Measurements from ENCODE around the gene TOP2A.

Gene TOP2A

DNA sequence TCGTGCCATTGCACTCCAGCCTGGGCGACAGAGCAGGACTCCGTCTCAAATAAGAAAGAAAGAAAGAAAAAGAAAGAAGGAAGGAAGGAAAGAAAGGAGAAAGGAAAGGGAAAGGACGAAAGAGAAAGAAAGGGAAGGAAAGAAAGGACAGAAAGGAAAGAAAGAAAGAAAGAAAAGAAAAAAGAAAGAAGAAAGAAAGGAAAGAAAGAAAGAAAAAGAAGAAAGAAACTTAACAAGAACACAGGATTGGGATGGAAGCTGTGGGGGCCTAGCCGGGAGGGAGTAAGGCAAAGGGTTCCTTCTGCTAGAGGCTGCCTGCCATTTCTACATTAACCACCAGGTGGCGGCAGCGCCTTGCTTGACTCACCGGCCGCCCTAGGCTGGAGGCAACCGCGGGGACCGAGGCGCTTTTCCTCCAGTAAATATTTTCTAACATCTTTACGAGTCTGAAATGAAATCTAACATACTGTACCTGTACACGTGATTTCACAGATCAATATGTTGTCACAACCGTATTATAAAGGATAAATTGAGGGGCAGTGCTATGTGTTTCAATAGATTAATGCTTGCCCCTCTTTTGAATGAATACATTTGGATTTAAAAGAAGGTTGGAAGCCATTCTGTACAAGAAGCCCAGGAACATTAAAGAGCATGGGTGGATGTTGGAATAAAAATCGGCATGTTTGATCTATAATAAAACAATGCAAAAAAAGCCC, 59.2 kb downstream of the TOP2A start:
- no peak overlapping the region for H3K27ac ChIP-seq (ENCODE audit: low read length)

GRCh38 chr17:40356990-40357881, 60.5 kb downstream of the TOP2A start:
- no peak overlapping the region for H3K27ac ChIP-seq (ENCODE audit: low read length)
- ATAC-seq (ENCODE audit: insufficient read depth, low read depth): no peak
- TF ChIP-seq EZH2 (IDR thresholded peaks at IDR 0.05; ENCODE audit: borderline replicate concordance, low read depth, low read length, severe bottlenecking): no peak
- TF ChIP-seq, protein P1, sequence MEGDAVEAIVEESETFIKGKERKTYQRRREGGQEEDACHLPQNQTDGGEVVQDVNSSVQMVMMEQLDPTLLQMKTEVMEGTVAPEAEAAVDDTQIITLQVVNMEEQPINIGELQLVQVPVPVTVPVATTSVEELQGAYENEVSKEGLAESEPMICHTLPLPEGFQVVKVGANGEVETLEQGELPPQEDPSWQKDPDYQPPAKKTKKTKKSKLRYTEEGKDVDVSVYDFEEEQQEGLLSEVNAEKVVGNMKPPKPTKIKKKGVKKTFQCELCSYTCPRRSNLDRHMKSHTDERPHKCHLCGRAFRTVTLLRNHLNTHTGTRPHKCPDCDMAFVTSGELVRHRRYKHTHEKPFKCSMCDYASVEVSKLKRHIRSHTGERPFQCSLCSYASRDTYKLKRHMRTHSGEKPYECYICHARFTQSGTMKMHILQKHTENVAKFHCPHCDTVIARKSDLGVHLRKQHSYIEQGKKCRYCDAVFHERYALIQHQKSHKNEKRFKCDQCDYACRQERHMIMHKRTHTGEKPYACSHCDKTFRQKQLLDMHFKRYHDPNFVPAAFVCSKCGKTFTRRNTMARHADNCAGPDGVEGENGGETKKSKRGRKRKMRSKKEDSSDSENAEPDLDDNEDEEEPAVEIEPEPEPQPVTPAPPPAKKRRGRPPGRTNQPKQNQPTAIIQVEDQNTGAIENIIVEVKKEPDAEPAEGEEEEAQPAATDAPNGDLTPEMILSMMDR (IDR thresholded peaks at IDR 0.05; ENCODE audit: borderline replicate concordance, extremely low read depth, low read length, poor library complexity, severe bottlenecking): no peak

More for the DNA sequence above, 59.2 kb downstream of the TOP2A start:
- Histone ChIP-seq H3K4me3 (ENCODE audit: low read depth in 1 of 2, low read length in 2 of 2) (0 out of 4 replicates have a peak overlapping the region, but pooled peaks of 1 of the 2 experiments have one; percentile 29), H3K79me2 (ENCODE audit: insufficient read depth, low read length) (no peaks in the 10 kb centered on the region), H4K20me1 (ENCODE audit: insufficient read depth, low read length) (no peaks in the 10 kb centered on the region), H3K9ac (ENCODE audit: low read depth, low read length) (0 out of 2 replicates have a peak overlapping the region, but pooled peaks have one; percentile 7), H3K27me3 (ENCODE audit: insufficient read depth, low read length, poor library complexity) (no peaks in the 10 kb centered on the region), H3K4me1 (ENCODE audit: insufficient read depth, low read length) (peaks cover 20% of the 10 kb centered on the region), H3K36me3 (ENCODE audit: insufficient read depth, low read length) (peaks cover 5% of the 10 kb centered on the region), H2AFZ (ENCODE audit: low read depth, low read length) (peak overlapping the region; percentile 77), H3K9me3 (ENCODE audit: insufficient read depth, low read length, severe bottlenecking) (no peaks in the 10 kb centered on the region), H3K4me2 (ENCODE audit: insufficient read depth, low read length) (peak overlapping the region; percentile 65)
- peak; percentile 78 for ATAC-seq (ENCODE audit: insufficient read depth, low read depth)
- DNase-seq: peak; percentile 88
- TF ChIP-seq, protein P1 (IDR thresholded peaks at IDR 0.05; ENCODE audit: borderline replicate concordance, extremely low read depth, low read length, poor library complexity, severe bottlenecking): peak; percentile 98
- no peak for TF ChIP-seq EZH2 (IDR thresholded peaks at IDR 0.05; ENCODE audit: borderline replicate concordance, low read depth, low read length, severe bottlenecking)

DNA sequence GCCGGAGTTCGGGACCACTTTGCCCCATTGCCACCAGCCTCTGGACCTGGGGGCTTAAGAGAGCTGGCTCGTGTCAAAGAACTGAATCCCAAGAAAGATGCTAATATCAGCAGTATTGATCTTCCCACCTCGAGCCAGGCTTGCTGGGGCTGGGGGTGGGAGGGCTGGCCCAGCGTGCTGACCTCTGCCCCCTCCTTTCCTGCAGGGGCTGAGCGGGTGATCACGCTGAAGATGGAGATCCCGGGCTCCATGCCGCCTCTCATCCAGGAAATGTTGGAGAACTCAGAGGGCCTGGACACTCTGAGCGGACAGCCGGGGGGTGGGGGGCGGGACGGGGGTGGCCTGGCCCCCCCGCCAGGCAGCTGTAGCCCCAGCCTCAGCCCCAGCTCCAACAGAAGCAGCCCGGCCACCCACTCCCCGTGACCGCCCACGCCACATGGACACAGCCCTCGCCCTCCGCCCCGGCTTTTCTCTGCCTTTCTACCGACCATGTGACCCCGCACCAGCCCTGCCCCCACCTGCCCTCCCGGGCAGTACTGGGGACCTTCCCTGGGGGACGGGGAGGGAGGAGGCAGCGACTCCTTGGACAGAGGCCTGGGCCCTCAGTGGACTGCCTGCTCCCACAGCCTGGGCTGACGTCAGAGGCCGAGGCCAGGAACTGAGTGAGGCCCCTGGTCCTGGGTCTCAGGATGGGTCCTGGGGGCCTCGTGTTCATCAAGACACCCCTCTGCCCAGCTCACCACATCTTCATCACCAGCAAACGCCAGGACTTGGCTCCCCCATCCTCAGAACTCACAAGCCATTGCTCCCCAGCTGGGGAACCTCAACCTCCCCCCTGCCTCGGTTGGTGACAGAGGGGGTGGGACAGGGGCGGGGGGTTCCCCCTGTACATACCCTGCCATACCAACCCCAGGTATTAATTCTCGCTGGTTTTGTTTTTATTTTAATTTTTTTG, 61.6 kb downstream of the TOP2A start:
- no peaks in the 10 kb centered on the region for H3K27me3 ChIP-seq (ENCODE audit: insufficient read depth, low read length, poor library complexity)
- H3K9me3 ChIP-seq (ENCODE audit: insufficient read depth, low read length, severe bottlenecking): no peaks in the 10 kb centered on the region
- H3K36me3 ChIP-seq (ENCODE audit: insufficient read depth, low read length): peaks cover 11% of the 10 kb centered on the region
- H3K4me3 ChIP-seq (ENCODE audit: low read depth in 1 of 2, low read length in 2 of 2): no peak overlapping the region
- ATAC-seq (ENCODE audit: insufficient read depth, low read depth): no peak
- H4K20me1 ChIP-seq (ENCODE audit: insufficient read depth, low read length): no peaks in the 10 kb centered on the region
- no peaks in the 10 kb centered on the region for H3K79me2 ChIP-seq (ENCODE audit: insufficient read depth, low read length)
- no peak overlapping the region for H2AFZ ChIP-seq (ENCODE audit: low read depth, low read length)
- H3K4me2 ChIP-seq (ENCODE audit: insufficient read depth, low read length): no peak overlapping the region
- no peak for TF ChIP-seq EZH2 (IDR thresholded peaks at IDR 0.05; ENCODE audit: borderline replicate concordance, low read depth, low read length, severe bottlenecking)
- TF ChIP-seq, protein P1 (IDR thresholded peaks at IDR 0.05; ENCODE audit: borderline replicate concordance, extremely low read depth, low read length, poor library complexity, severe bottlenecking): no peak
- no peak overlapping the region for H3K9ac ChIP-seq (ENCODE audit: low read depth, low read length)
- DNase-seq: no peak
- H3K27ac ChIP-seq (ENCODE audit: low read length): no peak overlapping the region
- peaks cover 5% of the 10 kb centered on the region for H3K4me1 ChIP-seq (ENCODE audit: insufficient read depth, low read length)

More at GRCh38 chr17:40356990-40357881, 60.5 kb downstream of the TOP2A start:
- H3K36me3 ChIP-seq (ENCODE audit: insufficient read depth, low read length): peaks cover 9% of the 10 kb centered on the region
- no peaks in the 10 kb centered on the region for H4K20me1 ChIP-seq (ENCODE audit: insufficient read depth, low read length)
- no peak for DNase-seq
- no peak overlapping the region for H3K4me3 ChIP-seq (ENCODE audit: low read depth in 1 of 2, low read length in 2 of 2)
- H3K4me1 ChIP-seq (ENCODE audit: insufficient read depth, low read length): peaks cover 10% of the 10 kb centered on the region
- no peaks in the 10 kb centered on the region for H3K27me3 ChIP-seq (ENCODE audit: insufficient read depth, low read length, poor library complexity)
- H3K79me2 ChIP-seq (ENCODE audit: insufficient read depth, low read length): no peaks in the 10 kb centered on the region
- no peak overlapping the region for H3K4me2 ChIP-seq (ENCODE audit: insufficient read depth, low read length)
- no peak overlapping the region for H3K9ac ChIP-seq (ENCODE audit: low read depth, low read length)
- no peaks in the 10 kb centered on the region for H3K9me3 ChIP-seq (ENCODE audit: insufficient read depth, low read length, severe bottlenecking)
- H2AFZ ChIP-seq (ENCODE audit: low read depth, low read length): no peak overlapping the region

All from DND-41 (cell line).